ENCODE measurements around the gene ADSL. TPM values are rescaled to one million over a fixed set of nuclear protein-coding genes. Genes with fewer than 3 reads are reported as not detected.

Gene ADSL
- total RNA-seq, 1 donor from 2014 or later = 142 TPM

GRCh38 chr22:40314041-40314440 is 32.3 kb upstream of the ADSL start:
- peak overlapping the region; percentile 15 for H3K27ac Mint-ChIP-seq
- no peaks in the 10 kb centered on the region for H3K27me3 Mint-ChIP-seq (ENCODE audit: low read depth)
- no peaks in the 10 kb centered on the region for H3K9me3 Mint-ChIP-seq
- H3K4me1 Mint-ChIP-seq (ENCODE audit: low read depth) = peaks cover 7% of the 10 kb centered on the region
- peaks cover 76% of the 10 kb centered on the region for H3K36me3 Mint-ChIP-seq (ENCODE audit: low read depth)
- H3K4me3 Mint-ChIP-seq (ENCODE audit: low read depth) = no peak overlapping the region
- no peak for DNase-seq (ENCODE audit: low spot score)
- intact Hi-C loops (cut with micrococcal nuclease) = no loop called here

DNA sequence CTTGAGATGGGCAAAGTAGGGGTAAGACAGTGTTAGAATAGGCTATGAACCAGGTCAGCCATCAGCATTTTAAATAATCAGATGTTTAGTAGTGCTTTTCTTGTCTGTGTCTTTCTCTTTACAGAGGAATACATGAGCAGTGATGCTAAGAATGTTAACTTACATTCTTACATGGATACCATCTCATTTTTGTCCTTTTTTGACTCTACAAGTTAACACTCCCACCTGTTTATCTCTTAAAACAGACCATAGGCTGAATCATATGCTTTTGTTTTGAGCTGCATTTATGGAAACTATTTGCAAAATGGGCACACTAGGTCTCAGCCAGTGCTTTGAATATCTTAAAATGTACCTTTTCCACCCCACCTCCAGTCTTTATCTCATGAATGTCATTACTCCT is 25.6 kb upstream of the ADSL start:
- peaks cover 62% of the 10 kb centered on the region for H3K36me3 Mint-ChIP-seq (ENCODE audit: low read depth)

DNA sequence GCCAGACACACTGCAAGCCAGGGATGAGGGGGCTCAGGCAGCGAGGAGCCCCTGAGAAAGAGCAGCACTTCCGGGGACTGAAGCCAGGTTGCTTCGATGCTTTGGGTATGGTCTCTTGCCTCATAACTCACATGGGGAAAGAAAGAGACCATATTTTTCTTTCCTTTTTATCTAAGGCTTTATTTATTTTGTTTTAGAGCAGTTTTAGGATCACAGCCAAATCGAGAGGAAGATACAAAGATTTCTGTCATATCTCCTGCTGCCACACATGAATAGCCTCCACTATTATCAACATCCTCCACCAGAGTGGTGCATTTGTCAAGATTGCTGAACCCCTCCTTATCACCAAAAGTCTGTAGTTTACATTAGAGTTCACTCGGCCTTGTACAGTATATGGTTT is 24.3 kb upstream of the ADSL start:
- no peaks in the 10 kb centered on the region for H3K27me3 Mint-ChIP-seq (ENCODE audit: low read depth)
- no peak overlapping the region for H3K4me3 Mint-ChIP-seq (ENCODE audit: low read depth)
- H3K4me1 Mint-ChIP-seq (ENCODE audit: low read depth) = peaks cover 57% of the 10 kb centered on the region
- intact Hi-C loops (cut with micrococcal nuclease) = loop anchor here (10.0 kb wide), 1 partner anchor 417 kb away; the partner anchor contains the start of gene GRAP2
- peaks cover 55% of the 10 kb centered on the region for H3K36me3 Mint-ChIP-seq (ENCODE audit: low read depth)
- no peak for DNase-seq (ENCODE audit: low spot score)
- H3K27ac Mint-ChIP-seq = peak overlapping the region; percentile 58
- no peaks in the 10 kb centered on the region for H3K9me3 Mint-ChIP-seq

More for the DNA sequence above, 25.6 kb upstream of the ADSL start:
- Mint-ChIP-seq H3K4me1 (ENCODE audit: low read depth) (peaks cover 51% of the 10 kb centered on the region), H3K4me3 (ENCODE audit: low read depth) (no peak overlapping the region), H3K9me3 (no peaks in the 10 kb centered on the region), H3K27me3 (ENCODE audit: low read depth) (no peaks in the 10 kb centered on the region), H3K27ac (peak overlapping the region; percentile 81)
- intact Hi-C loops (cut with micrococcal nuclease) = loop anchor here (10.0 kb wide), 1 partner anchor 416 kb away; the partner anchor contains the start of gene GRAP2
- no peak for DNase-seq (ENCODE audit: low spot score)

DNA sequence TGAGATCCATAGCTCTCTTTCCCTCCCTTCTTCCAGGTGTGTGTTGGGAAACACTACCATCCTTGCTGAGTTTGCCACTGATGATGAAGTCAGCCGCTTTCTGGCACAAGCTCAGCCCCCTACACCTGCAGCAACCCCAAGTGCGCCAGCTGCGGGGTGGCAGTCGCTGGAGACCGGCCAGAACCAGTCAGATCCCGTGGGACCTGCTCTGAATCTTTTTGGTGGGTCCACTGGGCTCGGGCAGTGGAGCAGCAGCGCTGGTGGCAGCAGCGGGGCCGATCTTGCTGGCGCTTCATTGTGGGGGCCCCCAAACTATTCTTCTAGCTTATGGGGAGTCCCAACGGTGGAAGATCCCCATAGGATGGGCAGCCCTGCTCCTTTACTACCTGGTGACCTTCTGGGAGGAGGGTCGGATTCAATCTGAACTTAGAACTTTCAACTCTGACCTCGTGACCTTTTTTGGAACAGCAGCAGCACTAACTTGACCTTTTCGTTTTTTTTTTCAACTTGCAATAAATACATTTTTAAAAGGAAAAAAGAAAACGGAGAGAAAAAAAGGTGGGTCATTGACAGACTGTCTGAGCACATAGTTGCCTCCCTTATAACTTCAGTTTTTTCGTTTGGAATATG is 23.4 kb upstream of the ADSL start:
- intact Hi-C loops (cut with micrococcal nuclease) = loop anchor here (10.0 kb wide), 1 partner anchor 418 kb away; the partner anchor contains the start of gene GRAP2
- Mint-ChIP-seq H3K4me3 (ENCODE audit: low read depth) (no peak overlapping the region), H3K27ac (peak overlapping the region; percentile 28), H3K9me3 (no peaks in the 10 kb centered on the region), H3K27me3 (ENCODE audit: low read depth) (no peaks in the 10 kb centered on the region), H3K4me1 (ENCODE audit: low read depth) (peaks cover 66% of the 10 kb centered on the region), H3K36me3 (ENCODE audit: low read depth) (peaks cover 54% of the 10 kb centered on the region)
- no peak for DNase-seq (ENCODE audit: low spot score)

DNA sequence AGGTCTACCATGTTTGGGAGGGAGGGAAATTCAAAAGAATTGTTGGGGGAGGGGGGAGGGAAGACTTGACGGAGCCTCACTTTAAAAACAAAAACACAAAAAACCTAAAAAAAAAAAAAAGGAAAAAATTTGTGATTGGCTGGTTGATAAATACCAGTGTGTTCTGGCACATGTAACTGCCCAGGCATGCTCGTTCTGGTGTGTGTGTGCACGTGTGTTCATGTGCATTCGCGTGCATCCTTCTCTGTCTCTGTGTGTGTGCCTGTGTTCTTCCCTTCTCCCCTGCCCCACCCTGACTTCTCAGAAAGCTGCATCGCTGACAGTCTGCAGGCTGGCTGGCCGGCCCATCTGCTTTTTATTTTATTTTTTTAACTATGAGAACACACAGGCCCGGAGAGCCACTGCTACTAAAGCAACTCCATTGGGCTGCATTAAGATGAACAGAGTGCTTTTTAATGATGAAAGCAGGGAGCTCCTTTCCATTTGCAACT is 22.6 kb upstream of the ADSL start:
- Mint-ChIP-seq H3K4me1 (ENCODE audit: low read depth) (peaks cover 72% of the 10 kb centered on the region), H3K36me3 (ENCODE audit: low read depth) (peaks cover 51% of the 10 kb centered on the region), H3K27ac (peak overlapping the region; percentile 97), H3K9me3 (no peaks in the 10 kb centered on the region), H3K4me3 (ENCODE audit: low read depth) (peak overlapping the region; percentile 75), H3K27me3 (ENCODE audit: low read depth) (no peaks in the 10 kb centered on the region)
- intact Hi-C loops (cut with micrococcal nuclease) = loop anchor here (2.0 to 10.0 kb wide), 2 partner anchors 23 to 419 kb away; partner anchors contain the start of genes ADSL and GRAP2
- DNase-seq (ENCODE audit: low spot score) = peak; percentile 37

DNA sequence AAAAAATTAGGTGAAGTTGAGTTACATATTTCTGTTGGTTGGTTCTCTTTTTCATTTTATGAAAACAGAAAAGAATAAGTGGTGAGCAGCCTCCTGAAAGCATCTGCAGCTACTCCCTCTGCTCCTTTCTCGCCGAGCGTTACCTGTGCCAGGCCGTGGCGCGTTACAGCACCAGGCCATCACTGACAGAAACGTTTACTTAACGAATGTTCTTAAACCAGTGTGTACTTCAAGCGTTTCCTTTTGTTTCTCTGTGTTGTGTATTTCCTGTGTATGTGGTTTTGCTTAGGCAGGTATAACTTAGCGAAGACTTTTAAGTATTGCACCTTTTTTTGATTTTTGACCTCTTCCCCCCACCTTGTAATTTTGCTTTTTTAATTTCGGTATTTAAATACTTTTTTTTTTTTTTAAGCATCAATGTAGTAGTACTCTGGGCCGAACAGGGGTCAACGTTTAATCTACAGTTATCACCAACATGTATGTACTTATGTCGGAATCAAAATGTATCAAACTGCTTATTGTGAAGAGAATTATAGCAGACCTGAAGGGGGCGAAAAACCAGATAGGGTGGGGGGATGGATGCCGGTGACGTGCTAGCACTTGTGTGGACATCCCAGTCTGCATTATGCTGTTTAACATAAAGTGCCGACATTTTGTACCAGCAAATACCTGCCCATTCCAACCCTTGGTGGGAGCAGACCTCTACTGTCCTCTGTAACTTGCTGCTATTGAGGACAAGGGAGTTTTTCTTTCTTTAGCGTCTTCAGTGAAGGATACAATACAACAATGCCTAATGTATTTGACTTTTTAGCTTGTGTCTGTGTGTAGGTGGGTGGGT is 21.6 kb upstream of the ADSL start:
- H3K27ac Mint-ChIP-seq = peak overlapping the region; percentile 97
- H3K4me1 Mint-ChIP-seq (ENCODE audit: low read depth) = peaks cover 80% of the 10 kb centered on the region
- peak overlapping the region; percentile 75 for H3K4me3 Mint-ChIP-seq (ENCODE audit: low read depth)
- no peaks in the 10 kb centered on the region for H3K9me3 Mint-ChIP-seq
- peaks cover 51% of the 10 kb centered on the region for H3K36me3 Mint-ChIP-seq (ENCODE audit: low read depth)
- intact Hi-C loops (cut with micrococcal nuclease) = loop anchor here (1.0 to 10.0 kb wide), 7 partner anchors 22 to 420 kb away; partner anchors contain the start of genes ADSL, GRAP2 and TNRC6B
- DNase-seq (ENCODE audit: low spot score) = no peak
- H3K27me3 Mint-ChIP-seq (ENCODE audit: low read depth) = no peaks in the 10 kb centered on the region

DNA sequence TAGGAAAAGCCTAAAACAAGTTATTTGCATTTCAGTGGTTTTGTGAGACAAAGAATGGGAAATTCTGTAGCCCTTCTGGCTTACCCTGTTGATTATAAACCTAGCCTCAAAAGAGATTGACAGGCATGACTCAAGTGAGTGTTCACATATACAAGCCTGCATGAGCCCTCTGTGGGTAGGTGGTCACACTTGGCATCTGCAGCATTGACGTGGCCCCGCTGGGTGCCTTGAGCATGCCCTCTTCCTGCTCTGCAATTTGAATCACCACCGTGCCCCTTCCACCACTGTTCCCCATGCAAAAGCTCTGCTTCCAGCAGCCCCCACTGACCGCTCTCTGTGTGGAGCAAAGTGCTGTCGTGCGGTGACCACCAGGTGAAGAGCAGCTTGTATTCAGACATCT is 21.0 kb upstream of the ADSL start:
- H3K27ac Mint-ChIP-seq = peak overlapping the region; percentile 97
- DNase-seq (ENCODE audit: low spot score) = no peak
- H3K9me3 Mint-ChIP-seq = no peaks in the 10 kb centered on the region
- intact Hi-C loops (cut with micrococcal nuclease) = loop anchor here (1.0 to 10.0 kb wide), 7 partner anchors 21 to 421 kb away; partner anchors contain the start of genes ADSL, GRAP2 and TNRC6B
- peak overlapping the region; percentile 75 for H3K4me3 Mint-ChIP-seq (ENCODE audit: low read depth)
- H3K4me1 Mint-ChIP-seq (ENCODE audit: low read depth) = peaks cover 84% of the 10 kb centered on the region
- no peaks in the 10 kb centered on the region for H3K27me3 Mint-ChIP-seq (ENCODE audit: low read depth)
- peaks cover 54% of the 10 kb centered on the region for H3K36me3 Mint-ChIP-seq (ENCODE audit: low read depth)

DNA sequence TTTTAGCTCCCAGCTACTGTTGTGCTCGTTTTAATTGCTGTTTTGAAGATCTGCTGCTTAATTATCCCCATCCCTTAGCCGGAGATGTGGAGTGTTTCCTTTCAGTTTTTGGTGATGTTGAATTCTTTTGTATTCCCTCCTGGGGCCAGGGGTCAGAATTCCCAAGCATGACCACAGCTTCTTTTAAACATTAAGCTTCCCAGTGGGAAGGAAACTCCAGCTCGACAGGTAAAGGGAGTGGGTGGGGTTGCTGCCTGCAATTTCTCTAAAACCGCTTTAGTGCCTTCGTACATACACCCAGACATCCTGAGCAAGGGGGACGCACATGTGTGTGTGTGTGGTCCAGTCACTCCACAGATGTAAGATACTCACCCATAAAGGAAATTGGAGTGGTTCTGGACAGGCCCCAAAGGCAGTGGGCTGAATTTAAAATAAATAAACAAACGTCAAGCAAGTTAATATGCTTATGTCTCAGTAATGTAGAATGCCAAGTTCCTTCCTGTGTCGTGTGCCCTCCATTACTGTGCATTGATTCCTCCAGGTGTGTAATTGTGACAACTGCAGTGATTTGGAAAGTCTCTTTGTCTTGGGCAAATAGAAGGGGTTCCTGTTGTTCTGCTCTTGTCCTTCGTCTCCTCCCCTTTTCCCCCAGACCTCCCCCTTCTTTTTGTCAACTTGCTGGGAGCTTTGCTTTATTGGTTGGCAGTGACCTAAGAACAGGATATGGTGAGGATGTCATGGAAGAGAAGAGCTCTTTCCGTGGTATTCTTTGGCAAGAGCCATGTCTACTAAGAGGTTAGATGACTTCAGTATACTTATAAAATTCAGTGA is 19.2 kb upstream of the ADSL start:
- Mint-ChIP-seq H3K36me3 (ENCODE audit: low read depth) (peaks cover 41% of the 10 kb centered on the region), H3K9me3 (no peaks in the 10 kb centered on the region), H3K4me3 (ENCODE audit: low read depth) (no peak overlapping the region), H3K4me1 (ENCODE audit: low read depth) (peaks cover 89% of the 10 kb centered on the region), H3K27me3 (ENCODE audit: low read depth) (no peaks in the 10 kb centered on the region), H3K27ac (no peak overlapping the region)
- no peak for DNase-seq (ENCODE audit: low spot score)
- intact Hi-C loops (cut with micrococcal nuclease) = loop anchor here (5.0 to 10.0 kb wide), 4 partner anchors 130 to 422 kb away; partner anchors contain the start of gene GRAP2

DNA sequence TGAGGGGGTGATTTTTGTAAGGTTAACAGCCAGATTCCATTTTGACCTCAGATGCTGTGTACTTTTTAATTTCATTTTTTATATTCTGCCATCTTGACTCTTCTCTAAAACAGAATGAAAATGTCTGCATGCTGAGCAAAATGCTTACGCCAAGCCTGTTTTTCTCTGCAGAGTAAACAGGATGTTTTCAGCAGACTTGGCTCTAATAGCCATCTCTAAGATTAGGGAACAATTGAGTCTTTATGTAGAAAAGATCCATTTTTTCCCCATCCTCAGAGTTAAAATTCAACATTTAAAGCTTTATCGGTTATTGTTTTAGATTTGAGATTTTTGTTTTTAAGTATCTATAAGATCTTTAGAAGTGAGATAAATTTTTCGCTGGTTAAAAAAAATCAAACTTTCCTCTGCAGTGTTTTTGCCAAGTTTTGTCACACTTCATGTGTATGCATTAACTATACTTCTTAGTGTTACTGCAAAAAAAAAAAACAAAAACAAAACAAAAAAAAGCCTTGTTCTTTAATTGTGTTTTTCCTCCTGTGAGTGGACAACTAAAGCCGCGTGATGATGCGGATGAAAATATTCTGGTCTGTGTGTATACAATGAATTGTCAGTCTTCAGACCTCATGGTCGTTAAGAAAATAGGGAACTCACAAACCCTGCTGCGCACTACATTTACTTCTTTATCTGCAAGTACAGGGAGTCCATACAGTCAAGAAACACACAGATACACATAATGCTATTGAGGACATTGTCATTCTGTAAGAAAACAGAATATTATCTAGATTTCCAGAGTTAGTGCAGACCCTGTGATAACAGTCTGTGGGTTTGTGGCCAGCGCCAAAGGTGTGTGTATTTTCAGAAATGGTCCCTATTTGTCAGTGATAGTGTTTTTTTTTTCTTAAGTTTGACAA is 17.5 kb upstream of the ADSL start:
- H3K9me3 Mint-ChIP-seq = no peaks in the 10 kb centered on the region
- H3K27ac Mint-ChIP-seq = no peak overlapping the region
- no peaks in the 10 kb centered on the region for H3K27me3 Mint-ChIP-seq (ENCODE audit: low read depth)
- peaks cover 30% of the 10 kb centered on the region for H3K36me3 Mint-ChIP-seq (ENCODE audit: low read depth)
- no peak overlapping the region for H3K4me3 Mint-ChIP-seq (ENCODE audit: low read depth)
- peaks cover 89% of the 10 kb centered on the region for H3K4me1 Mint-ChIP-seq (ENCODE audit: low read depth)
- intact Hi-C loops (cut with micrococcal nuclease) = loop anchor here (5.0 to 10.0 kb wide), 4 partner anchors 132 to 424 kb away; partner anchors contain the start of gene GRAP2
- DNase-seq (ENCODE audit: low spot score) = no peak

DNA sequence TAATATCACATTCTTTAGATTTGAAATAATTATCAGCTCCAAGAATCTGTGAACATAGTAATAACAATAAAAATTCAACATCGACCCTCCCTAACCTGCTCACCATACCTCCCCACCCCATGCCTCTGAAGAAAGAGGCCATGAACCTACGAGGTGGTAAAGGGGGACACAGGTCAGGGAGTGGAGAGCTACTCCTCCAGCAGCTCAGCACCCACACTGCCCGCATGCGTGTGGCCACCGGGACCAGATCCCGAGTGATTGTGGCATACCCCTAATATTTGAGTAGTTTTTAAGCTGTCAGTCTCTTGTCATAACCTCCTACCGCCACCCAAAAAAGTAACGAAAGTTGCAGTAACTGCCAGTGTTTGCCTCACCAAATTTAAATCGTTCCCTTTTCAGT is 16.8 kb upstream of the ADSL start:
- H3K27me3 Mint-ChIP-seq (ENCODE audit: low read depth) = no peaks in the 10 kb centered on the region
- H3K27ac Mint-ChIP-seq = no peak overlapping the region
- H3K4me3 Mint-ChIP-seq (ENCODE audit: low read depth) = no peak overlapping the region
- no peak for DNase-seq (ENCODE audit: low spot score)
- H3K4me1 Mint-ChIP-seq (ENCODE audit: low read depth) = peaks cover 89% of the 10 kb centered on the region
- no peaks in the 10 kb centered on the region for H3K9me3 Mint-ChIP-seq
- intact Hi-C loops (cut with micrococcal nuclease) = loop anchor here (5.0 to 10.0 kb wide), 4 partner anchors 132 to 425 kb away; partner anchors contain the start of gene GRAP2
- peaks cover 29% of the 10 kb centered on the region for H3K36me3 Mint-ChIP-seq (ENCODE audit: low read depth)

DNA sequence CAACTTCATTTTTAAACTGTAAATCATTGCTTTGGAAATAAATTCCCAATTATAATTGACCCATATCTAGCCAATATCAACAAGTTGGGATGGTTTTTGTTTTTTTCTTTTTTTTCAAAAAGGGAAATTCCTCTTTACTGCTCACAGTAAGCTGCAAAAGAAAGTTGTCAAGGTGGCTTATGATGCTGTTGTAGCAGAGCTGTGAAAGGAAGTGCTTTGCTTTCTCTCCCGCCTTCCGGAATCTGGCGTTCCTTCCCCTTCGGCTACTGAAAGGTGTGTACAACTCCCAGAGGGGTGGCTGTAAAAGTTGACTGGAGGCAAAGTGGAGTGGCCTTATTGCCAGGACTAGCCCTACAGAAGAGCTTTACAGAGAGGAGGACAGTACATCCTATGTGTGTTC is 16.2 kb upstream of the ADSL start:
- Mint-ChIP-seq H3K36me3 (ENCODE audit: low read depth) (peaks cover 32% of the 10 kb centered on the region), H3K9me3 (no peaks in the 10 kb centered on the region), H3K27ac (no peak overlapping the region), H3K4me1 (ENCODE audit: low read depth) (peaks cover 89% of the 10 kb centered on the region), H3K4me3 (ENCODE audit: low read depth) (no peak overlapping the region), H3K27me3 (ENCODE audit: low read depth) (no peaks in the 10 kb centered on the region)
- intact Hi-C loops (cut with micrococcal nuclease) = no loop called here
- no peak for DNase-seq (ENCODE audit: low spot score)

Data from activated T-helper 2 cell treated with anti-CD3 and anti-CD28 coated beads, Interferon-gamma antibody, Interleukin-2, Interleukin-4, amounts not matched to agents 10 μg/mL and 5 μg/mL and 100 μg/mL, durations not matched to agents 14 hours and 24 hours and 36 hours (primary cell).